HG03025 (cell line): ENCODE results near the gene TSHZ1.

Experiments used
- ATAC-seq: cut with Tn5 transposase; IDR thresholded peaks from one replicate; pipeline ENCODE4 v1.9.1; 2021; ENCODE audit warnings: mild to moderate bottlenecking, moderate library complexity; ENCODE audit not compliant: unreplicated experiment, low FRiP score

TSHZ1 gene

DNA sequence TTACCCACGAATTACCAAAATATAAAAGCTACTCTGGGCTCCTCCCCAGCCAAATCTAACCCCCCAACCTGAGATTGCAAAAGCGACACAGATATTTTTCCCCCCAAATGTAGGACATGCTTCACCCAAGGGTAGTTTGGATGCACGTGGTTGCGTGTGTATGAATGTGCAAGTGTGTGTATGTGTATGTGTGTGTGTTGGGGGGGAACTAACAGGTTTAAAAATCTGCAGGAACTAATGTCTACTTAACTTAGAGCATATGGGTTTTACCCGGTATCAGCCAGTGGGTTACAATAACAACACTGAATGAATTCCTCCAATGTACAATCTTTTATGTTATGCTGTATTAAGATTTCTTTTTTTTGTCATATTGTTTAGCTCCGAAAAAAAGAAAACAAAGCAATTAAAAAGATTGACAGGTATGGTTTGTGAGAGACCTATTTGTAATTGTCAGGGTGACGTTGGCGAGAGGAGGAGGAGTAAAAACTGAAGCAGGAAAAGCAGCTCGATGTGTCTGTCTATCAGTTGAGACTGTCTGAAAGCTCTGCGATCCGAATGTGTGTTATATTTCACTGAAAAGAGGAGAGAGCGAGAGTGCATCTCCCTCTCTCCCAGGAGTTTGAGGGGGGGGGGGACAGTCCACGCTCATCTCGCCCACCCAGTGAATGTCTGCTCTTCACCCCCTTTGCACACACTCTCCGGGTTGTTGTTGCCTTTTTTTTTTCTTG, at the start of gene TSHZ1:
Gene TSHZ1 (plus strand): TSS at position 524 of the 728 bp plus-strand sequence. CDS start 1,080 bp downstream, outside the sequence.
- peak; percentile 29 for ATAC-seq

DNA sequence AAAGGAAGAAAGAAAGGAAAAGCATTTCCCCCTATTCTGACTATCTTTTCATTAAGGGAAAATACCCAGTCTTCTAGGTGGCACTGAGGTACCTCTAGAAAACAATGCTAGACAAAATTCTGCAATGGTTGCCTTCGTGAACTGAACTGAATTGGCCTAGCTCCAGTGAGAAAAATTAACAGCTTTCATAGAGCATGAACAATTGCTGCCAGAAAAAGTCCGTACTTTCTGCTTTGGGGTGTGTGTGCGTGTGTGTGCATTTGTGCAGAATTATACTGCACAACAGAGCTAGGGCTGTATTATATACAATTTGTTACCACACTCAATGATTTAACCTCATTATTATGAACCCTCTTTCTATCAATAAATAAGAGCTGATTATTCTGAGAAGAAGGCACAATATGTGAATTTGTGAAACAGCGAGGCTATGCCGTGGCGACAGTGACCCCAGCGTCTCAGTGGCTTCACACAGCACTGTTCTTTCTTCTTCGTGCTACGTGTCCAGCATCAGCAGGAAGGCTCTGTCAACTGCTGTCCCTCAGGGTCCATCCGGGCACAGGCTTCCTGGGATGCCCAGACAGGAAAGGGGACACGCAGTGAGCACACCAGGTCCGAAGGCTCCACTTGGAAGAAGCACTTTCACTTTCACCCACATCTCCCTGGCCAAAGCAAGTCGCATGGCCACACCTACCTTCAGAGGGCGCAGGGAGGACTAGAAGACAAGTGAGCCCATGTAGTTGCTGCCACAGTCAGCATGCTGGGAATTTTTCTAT, 49.2 kb upstream of the TSHZ1 start:
- no peak for ATAC-seq

GRCh38 chr18:75162467-75162866, 48.1 kb upstream of the TSHZ1 start:
- no peak for ATAC-seq

- ATAC-seq = no peak
Observed at GRCh38 chr18:75162978-75163377, 47.6 kb upstream of the TSHZ1 start.

GRCh38 chr18:75163736-75164135, 46.9 kb upstream of the TSHZ1 start:
- no peak for ATAC-seq

DNA sequence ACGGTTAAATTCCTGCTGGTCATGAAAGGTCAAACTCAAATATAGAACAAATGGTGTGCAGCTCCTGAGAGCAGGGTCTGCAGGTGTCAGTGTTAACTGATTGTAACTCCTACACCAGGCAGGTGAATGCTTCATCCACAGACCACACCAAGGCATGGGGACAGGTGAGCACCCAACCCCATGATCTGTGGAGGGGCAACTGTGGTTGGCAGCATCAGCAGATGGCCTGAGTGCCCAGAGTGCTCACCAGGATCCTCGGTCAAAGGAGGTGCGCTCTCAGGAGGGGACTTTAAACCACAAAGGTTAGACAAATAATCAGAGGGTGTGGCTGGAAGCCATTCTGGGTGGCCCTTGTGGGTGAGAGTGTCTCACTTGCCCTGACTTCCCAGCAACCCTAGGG, 46.1 kb upstream of the TSHZ1 start:
- ATAC-seq = no peak

DNA sequence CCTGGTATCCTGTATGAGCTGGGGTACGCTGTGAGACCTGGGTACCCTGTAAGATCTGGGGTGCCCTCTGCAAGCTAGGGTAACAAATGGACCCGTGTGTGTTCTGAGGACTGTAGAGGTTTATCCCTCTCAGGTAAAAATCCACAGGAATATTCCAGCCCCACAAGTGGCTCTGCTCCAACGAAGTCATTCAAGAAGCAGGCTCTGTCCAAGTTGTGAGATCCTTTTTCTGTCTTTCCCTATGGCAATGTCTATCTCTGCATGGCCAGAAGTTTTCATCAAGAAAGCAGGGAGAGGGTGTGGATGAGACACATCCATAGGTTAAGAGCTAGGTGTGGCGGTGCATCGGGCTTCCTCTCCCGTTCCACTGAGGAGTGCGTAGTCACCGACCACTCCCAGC, 44.7 kb upstream of the TSHZ1 start:
- ATAC-seq = no peak

DNA sequence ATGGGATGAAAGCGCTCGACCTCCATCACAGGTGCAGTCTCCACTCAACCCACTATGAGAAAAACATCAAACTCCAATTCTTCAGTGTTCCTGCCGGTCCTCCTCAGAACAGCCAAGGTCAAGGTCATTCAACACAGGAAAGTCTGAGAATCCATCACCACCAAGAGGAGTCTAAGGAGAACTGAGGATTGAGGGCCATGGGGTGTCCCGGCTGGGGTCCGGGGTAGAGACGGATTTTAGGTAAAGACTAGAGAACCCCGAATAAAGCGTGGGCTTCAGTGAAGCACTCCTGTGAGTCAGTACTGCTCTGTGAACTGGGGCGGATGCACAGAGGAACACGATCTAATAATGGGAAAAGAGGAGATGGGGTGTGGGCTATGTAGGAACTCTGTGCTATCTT, 43.5 kb upstream of the TSHZ1 start:
- no peak for ATAC-seq

GRCh38 chr18:75167759-75168618, 42.6 kb upstream of the TSHZ1 start:
- no peak for ATAC-seq

- no peak for ATAC-seq
Observed at GRCh38 chr18:75168619-75169018, 42.0 kb upstream of the TSHZ1 start.

DNA sequence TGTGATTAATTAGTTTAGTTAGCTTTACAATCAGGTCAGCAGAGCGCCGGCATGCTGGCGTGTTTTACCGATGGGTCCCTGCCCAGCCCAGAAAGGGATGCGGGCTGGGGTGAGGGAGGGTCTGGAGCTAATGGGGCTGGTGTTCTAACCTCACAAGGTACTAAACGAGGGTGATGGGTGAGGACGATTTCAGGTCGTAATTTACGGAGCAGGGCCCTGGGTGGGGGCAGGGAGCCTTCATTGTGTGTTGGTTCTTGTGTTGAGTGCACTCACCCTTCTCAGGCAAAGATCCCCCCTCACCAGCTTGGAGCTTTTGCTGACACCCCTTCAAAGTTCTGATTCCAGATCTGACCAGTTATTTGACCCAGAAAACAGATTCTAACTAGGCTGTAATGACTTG, 41.2 kb upstream of the TSHZ1 start:
- ATAC-seq = no peak

DNA sequence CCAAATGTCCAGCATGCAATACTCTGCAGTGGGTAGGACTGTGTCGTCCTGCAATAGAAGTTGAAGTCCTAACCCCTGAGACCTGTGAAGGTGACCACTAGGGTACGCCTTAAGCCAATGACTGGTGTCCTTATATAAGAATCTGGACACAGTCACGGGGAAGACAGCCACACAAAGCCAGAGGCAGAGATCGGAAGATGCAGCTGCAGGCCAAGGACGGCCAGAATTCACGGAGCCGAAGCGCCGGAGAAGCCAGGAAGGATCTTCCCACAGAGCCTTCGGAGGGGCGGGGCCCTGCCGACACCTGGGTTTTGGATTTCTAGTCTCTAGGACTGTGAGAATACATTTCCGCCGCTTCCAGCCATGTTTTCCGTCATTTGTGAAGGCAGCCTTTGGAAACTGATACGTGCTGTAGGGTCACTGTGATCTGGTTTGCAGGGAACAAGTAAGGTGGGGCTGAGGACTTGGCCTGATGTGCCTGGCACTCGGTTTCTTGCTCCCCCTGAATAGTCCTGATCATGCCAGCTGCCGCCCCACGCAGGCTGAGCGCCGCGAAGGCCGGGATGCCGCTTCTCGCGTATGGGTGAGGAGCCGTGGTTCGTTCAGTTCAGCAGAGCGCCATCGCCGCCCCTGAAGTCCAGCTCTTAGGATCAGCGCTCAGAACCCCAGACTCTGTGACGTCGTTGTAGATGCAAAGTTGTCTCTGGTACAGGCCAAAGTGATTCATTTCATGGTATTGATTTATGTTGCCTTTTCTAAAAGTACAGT, 40.4 kb upstream of the TSHZ1 start:
- ATAC-seq = no peak

- ATAC-seq = no peak
Observed at GRCh38 chr18:75170916-75171315, 39.7 kb upstream of the TSHZ1 start.

GRCh38 chr18:75172299-75173124, 38.1 kb upstream of the TSHZ1 start:
- peak; percentile 16 for ATAC-seq

DNA sequence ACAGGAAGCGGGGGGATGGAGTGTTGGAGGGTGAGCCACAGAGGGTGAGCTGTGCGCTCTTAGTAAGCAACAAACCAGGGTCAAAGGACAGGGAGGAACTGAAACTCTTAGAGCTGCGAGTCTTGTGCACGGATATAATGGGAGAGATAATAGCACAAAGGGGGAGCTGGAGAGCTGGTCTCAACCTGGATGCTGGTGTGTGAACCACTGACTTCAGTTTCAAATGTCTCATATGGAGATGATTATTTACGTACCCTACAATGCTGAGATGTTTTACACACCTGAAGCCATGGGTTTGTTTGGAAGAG, 37.5 kb upstream of the TSHZ1 start:
- ATAC-seq = peak; percentile 100

- no peak for ATAC-seq
Observed at GRCh38 chr18:75173738-75174137, 36.9 kb upstream of the TSHZ1 start.

- no peak for ATAC-seq
Observed at GRCh38 chr18:75176849-75177248, 33.7 kb upstream of the TSHZ1 start.

GRCh38 chr18:75178376-75178775, 32.2 kb upstream of the TSHZ1 start:
- ATAC-seq = no peak

- ATAC-seq = no peak
Observed at GRCh38 chr18:75179819-75180600, 30.6 kb upstream of the TSHZ1 start.
